Panc1 (cell line): Measurements from ENCODE around the gene TTC3.

Experiments used
- POLR2AphosphoS5 ChIP-seq: IDR thresholded peaks from 2 replicates; pipeline ENCODE4 v1.6.1; 2012; ENCODE audit warnings: mild to moderate bottlenecking, low read depth, low read length, moderate library complexity
- TCF7L2 ChIP-seq: IDR thresholded peaks from 2 replicates; pipeline ENCODE4 v1.6.1; 2011; ENCODE audit warnings: mild to moderate bottlenecking, low read depth, low read length, inconsistent platforms
- TF ChIP-seq, protein P1 (sequence below): fragments of 450-650 bp; IDR thresholded peaks from 2 replicates; pipeline ENCODE4 v1.5.1; 2017; ENCODE audit warnings: mild to moderate bottlenecking
- TF ChIP-seq, protein P2 (sequence below), 2 experiments: IDR thresholded peaks; 2 replicates each; pipeline ENCODE4 v1.6.1; 2011 to 2012; ENCODE audit warnings: low read depth in 2 of 2, control low read depth in 1 of 2, low read length in 1 of 2, mild to moderate bottlenecking in 1 of 2, moderate library complexity in 1 of 2; ENCODE audit not compliant: insufficient read depth in 1 of 2

DNA sequence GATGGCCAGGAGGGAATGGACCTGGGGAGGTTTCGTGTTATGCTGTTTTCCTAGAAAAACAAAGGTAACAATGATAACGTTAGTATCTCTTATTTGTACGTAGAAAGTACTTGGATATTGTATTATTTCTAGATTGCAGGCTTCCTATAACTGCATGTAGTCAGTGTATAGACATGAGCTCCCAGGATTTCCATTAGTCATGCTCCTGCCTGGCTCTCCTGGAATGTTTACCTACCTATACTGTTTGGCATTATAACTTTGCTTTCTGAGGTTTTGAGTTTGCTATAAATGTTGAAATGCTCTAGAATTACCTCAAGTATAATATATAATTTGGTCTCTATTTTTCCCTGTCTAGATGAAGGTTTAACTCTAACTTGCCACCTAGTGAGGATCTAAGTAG, 66.1 kb downstream of the TTC3 start:
- TF ChIP-seq, protein P1, sequence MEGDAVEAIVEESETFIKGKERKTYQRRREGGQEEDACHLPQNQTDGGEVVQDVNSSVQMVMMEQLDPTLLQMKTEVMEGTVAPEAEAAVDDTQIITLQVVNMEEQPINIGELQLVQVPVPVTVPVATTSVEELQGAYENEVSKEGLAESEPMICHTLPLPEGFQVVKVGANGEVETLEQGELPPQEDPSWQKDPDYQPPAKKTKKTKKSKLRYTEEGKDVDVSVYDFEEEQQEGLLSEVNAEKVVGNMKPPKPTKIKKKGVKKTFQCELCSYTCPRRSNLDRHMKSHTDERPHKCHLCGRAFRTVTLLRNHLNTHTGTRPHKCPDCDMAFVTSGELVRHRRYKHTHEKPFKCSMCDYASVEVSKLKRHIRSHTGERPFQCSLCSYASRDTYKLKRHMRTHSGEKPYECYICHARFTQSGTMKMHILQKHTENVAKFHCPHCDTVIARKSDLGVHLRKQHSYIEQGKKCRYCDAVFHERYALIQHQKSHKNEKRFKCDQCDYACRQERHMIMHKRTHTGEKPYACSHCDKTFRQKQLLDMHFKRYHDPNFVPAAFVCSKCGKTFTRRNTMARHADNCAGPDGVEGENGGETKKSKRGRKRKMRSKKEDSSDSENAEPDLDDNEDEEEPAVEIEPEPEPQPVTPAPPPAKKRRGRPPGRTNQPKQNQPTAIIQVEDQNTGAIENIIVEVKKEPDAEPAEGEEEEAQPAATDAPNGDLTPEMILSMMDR = no peak
- no peak for TF ChIP-seq POLR2AphosphoS5
- TF ChIP-seq, protein P2, sequence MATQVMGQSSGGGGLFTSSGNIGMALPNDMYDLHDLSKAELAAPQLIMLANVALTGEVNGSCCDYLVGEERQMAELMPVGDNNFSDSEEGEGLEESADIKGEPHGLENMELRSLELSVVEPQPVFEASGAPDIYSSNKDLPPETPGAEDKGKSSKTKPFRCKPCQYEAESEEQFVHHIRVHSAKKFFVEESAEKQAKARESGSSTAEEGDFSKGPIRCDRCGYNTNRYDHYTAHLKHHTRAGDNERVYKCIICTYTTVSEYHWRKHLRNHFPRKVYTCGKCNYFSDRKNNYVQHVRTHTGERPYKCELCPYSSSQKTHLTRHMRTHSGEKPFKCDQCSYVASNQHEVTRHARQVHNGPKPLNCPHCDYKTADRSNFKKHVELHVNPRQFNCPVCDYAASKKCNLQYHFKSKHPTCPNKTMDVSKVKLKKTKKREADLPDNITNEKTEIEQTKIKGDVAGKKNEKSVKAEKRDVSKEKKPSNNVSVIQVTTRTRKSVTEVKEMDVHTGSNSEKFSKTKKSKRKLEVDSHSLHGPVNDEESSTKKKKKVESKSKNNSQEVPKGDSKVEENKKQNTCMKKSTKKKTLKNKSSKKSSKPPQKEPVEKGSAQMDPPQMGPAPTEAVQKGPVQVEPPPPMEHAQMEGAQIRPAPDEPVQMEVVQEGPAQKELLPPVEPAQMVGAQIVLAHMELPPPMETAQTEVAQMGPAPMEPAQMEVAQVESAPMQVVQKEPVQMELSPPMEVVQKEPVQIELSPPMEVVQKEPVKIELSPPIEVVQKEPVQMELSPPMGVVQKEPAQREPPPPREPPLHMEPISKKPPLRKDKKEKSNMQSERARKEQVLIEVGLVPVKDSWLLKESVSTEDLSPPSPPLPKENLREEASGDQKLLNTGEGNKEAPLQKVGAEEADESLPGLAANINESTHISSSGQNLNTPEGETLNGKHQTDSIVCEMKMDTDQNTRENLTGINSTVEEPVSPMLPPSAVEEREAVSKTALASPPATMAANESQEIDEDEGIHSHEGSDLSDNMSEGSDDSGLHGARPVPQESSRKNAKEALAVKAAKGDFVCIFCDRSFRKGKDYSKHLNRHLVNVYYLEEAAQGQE (IDR thresholded peaks at IDR 0.05; ENCODE audit: insufficient read depth in 1 of 2, low read depth in 2 of 2, low read length in 1 of 2) = no peak
- TF ChIP-seq TCF7L2 = no peak
